HG03432 (cell line): ENCODE results near the gene TSEN54.
A peak's percentile ranks its signal among the peaks of the same experiment; 100 is the strongest.

ENCODE experiments used
- ATAC-seq: cut with Tn5 transposase; IDR thresholded peaks from one replicate; pipeline ENCODE4 v1.9.1; 2021; ENCODE audit warnings: mild to moderate bottlenecking, moderate library complexity; ENCODE audit not compliant: unreplicated experiment

TSEN54 gene

GRCh38 chr17:75503337-75503950 is 12.9 kb upstream of the TSEN54 start:
- ATAC-seq, result no peak

- no peak for ATAC-seq
These were observed 12.4 kb upstream of the TSEN54 start for GRCh38 chr17:75503976-75504346.

GRCh38 chr17:75504347-75505151 is 11.8 kb upstream of the TSEN54 start:
- no peak for ATAC-seq

- ATAC-seq, result no peak
These were observed 11.2 kb upstream of the TSEN54 start for GRCh38 chr17:75505152-75505409.

- ATAC-seq, result no peak
These were observed 10.7 kb upstream of the TSEN54 start for GRCh38 chr17:75505640-75506039.

GRCh38 chr17:75506134-75506533 is 10.2 kb upstream of the TSEN54 start:
- ATAC-seq, result no peak

DNA sequence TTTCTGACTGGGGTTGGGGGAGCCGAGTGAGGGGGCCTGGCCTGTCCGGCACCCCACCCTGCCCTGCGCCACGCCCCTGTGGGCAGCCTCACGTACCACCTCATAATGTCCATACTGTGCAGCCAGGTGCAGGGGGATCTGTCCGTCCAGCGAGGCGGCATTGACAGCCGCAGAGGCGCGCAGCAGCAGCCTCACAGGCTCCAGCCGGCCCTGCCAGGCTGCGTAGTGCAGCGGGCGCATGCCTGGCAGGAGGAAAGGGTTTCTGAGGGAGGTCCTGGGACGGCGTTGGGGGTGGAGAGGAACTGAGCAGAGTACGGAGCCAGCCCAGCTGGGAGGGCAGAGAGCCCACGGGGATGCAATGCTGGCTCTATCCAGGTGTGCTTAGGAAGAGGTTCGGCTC is 9.4 kb upstream of the TSEN54 start:
- no peak for ATAC-seq

DNA sequence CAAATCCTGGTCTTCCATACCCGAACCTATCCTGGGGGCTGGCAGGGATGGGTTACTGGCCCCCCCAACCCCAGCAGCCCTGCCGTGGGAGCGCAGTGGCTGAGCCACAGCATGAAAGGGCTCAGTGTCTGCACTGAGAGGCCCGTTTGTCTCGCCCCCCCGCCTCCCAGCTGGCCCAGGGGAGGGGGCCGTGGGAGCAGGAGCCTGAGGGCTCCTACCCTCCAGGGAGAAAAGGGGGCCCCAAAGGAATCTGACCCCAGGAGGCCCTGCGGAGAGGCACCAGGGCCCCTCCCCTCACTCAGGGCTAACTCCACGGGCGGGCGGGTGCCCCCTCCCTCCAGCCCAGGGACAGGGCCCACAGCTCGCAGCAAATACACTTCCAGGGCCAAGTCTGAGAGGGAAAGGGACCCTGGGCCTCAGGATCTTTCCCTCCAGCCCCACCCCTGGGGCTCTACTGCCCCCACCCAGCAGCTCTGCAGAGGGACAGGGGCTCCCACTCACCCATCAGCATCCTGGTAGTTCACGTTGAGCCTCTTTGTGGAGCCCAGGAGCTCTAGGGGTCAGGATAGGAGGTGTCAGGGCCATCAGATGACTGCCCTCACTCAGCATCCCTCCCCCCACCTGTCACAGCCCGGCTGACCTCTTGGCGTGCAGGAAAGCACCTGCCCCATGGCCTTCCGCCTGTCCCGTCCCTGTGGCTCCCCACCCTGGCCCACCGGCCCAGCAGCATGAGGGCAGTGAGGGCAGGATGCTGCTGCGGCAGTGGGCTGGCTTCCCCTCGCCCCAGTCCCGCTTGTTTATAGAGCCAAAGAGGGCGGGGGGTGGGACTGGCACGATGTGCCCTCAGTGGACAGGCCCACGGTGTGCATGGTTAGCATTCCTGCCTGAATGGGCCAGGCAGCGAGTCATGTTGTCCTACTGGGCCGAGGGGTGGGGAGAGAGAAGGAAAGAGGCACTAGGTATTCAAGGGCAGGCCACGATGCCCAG is 8.3 kb upstream of the TSEN54 start:
- ATAC-seq, result no peak

GRCh38 chr17:75508931-75509361 is 7.4 kb upstream of the TSEN54 start:
- ATAC-seq, result no peak

DNA sequence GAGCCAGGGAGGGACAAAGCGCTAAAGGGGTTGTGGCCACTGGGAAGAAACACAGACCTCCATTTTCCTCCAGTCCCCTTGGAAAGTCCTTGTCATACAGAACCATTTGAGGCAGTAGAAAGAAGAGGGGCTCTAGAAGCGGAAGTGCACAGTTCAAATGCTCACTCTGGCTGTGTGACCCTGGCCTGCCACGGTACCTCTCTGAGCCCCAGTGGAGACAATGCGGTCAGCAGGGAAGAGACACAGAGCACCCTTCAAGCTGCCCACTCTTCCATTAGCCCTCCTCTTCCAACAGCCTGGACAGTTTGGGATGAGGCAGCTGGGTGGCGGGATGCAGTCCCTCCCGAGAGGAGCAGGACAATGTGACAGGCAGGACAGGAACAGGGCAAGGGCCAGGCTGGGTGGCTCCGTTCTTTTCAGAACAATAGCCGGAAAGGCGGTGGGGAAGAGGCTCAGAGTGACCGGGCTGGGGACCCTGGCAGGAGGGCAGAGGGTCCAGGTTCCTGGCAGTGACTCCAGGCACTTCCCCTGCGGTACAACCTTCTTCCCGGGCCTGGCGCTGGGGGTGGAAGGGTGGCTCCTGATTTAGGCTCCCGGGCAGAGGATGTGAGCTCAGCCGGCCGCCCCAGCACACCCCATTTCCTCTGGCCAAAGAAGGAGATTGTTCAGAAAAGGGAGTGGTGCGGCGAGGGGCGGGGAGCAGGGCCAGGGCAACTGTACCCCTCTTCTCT is 6.6 kb upstream of the TSEN54 start:
- ATAC-seq, result no peak

DNA sequence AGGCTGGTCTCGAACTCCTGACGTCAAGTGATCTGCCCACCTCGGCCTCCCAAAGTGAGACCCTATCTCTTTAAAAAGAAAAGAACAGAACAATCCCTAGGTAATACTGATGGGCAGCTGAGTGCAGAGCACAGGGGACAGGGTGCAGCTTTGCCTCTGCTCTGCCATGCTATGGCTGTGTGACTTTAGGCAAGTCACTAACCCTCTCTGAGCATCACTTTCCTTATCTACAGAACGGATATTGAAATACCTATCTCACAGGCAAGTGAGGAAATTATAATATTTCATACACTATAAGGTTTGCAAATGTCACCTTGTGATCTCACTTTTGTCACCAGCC is 5.1 kb upstream of the TSEN54 start:
- no peak for ATAC-seq

DNA sequence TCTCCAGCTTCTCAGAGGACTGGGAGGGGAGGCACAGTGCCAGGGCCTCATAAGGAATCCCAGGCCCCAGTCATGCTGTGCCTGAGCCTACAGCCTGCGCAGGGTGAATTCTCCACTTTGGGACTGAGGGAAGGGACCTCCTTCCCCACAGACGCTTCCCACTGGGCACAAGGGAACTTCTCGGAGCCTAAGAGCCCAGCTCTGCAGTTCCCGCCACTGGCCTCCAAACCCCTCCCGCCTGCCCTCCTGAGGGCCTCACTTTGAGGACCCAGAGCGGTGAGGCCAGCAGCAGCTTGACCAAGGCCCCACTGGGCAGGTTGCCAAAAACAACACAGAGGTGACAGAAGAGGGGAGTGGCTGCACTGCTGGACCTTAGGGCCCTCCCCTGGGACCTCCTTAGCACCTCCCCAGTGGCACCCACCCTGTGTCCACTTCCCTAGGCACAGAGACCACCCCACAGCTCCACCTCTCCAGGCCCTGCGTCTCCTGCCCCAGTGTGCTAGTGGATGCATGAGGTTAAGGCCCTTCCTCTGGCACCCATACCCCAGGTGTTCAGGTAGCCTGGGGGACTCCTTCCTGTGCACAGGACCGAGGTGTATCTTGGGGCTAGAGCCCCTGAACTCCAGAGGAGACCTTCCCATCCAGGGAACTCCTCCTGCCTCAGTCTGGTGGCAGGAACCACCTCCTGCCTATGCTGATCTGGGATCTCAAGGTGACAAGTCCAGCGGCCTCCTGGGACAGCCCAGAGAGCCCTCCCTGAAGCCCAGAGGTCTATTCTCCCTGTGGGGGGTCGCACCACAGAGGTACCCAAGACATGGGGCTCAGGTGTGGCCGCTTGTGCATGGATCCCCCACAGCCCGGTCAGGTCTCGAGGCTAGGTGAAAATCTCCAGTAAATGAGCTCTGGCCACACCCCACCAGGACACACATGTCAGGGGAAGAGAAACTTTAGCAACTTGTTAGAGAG is 4.4 kb upstream of the TSEN54 start:
- ATAC-seq, result no peak

DNA sequence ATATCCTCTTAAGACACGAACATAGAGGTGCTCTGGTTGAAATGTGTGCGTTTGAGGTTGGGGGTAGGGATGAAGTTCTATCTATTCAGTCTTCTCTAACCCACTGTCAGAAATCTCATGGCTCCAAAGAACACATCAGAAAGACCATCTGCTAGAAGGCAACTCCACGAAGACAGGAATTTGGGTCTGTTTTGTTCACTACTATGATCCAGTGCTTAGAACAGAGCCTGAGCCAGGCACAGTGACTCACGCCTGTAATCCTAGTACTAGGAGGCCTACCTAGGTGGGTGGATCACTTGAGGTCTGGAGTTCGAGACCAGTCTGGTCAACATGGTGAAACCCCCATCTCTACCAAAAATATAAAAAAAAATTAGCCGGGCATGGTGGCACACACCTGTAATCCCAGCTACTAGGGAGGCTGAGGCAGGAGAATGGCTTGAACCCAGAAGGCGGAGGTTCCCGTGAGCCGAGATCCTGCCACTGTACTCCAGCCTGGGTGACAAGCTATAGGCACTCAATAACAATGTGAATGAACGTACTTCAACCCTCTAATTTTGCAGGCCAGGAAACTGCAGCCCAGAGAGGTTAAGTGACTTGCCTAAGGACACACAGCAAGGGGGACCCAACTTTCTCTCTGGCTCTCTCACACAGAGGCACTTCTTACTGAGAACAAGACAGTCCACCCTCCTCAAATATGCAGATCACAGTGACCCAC is 3.2 kb upstream of the TSEN54 start:
- no peak for ATAC-seq

GRCh38 chr17:75513641-75514000 is 2.7 kb upstream of the TSEN54 start:
- ATAC-seq, result no peak

- no peak for ATAC-seq
These were observed 1.9 kb upstream of the TSEN54 start for GRCh38 chr17:75514299-75514918.

- ATAC-seq, result peak; percentile 2
These were observed 1.3 kb upstream of the TSEN54 start for GRCh38 chr17:75514919-75515495.

DNA sequence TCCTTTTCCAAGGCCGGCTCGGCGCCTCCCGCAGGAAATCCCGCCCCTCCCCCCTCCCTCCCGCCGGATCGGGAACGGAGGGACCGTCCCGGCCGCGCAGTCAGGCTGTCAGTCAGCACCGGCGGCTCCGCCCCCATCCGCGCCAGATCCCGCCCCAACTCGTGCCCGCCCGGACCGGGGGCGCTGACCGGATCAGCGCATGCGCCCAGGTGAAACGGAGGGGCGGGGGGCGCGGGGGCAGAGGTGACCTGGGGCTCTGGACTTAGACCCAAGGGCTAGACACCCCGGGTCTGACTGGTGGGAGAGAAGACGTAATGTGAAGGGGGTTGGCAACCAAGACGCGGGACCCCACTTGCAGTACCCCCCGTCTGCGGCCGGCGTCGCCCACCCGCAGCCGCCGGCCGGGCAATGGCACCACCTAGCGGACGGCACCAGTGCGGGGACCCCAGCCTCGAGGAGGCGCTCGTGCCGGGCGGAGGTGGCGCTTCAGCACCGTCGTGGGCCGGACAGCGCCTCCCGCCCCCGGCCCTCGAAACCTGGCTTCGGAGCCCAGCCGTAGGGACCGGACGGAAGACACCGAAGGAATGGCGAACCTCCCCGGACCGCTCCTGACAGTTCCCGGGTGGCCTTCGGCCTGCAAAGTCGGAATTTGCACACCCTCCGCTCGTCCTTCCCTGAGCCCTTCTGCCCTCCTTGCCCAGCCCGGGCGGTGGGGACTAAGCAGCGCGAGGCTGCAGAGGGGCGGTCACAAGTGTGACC is 653 bp upstream of the TSEN54 start, which contains the start of gene CASKIN2:
Gene CASKIN2, minus strand, starts transcription at position 42 of the 759 bp plus-strand sequence. CDS start 1,733 bp downstream, outside the sequence.
- ATAC-seq, result peak; percentile 47
